Osteoblast (primary cell): ENCODE data around the gene AKAP12. TPM values are rescaled to one million over a fixed set of nuclear protein-coding genes. Genes with fewer than 3 reads are reported as not detected.

Source experiments
- DNase-seq: peaks from one replicate; pipeline ENCODE4 v3.0.0; 2011; ENCODE audit warnings: low spot score, mixed read lengths; ENCODE audit not compliant: insufficient read length; ENCODE audit errors: missing footprints
- H2AFZ ChIP-seq: 2 replicates; pipeline ENCODE4 v1.6.0; 2011; ENCODE audit warnings: mild to moderate bottlenecking, low read length
- H3K27ac ChIP-seq: 2 replicates; pipeline ENCODE4 v1.5.1; 2011; ENCODE audit warnings: mild to moderate bottlenecking, low read depth, low read length, moderate library complexity
- H3K27me3 ChIP-seq: 2 replicates; pipeline ENCODE4 v1.6.0; 2012; ENCODE audit warnings: mild to moderate bottlenecking, control low read depth, inconsistent platforms, low read length, moderate library complexity; ENCODE audit not compliant: insufficient read depth
- H3K36me3 ChIP-seq: 2 replicates; pipeline ENCODE4 v1.5.1; 2011; ENCODE audit warnings: mild to moderate bottlenecking, low read length, control low read depth, moderate library complexity; ENCODE audit not compliant: insufficient read depth
- H3K4me1 ChIP-seq: 2 replicates; pipeline ENCODE4 v1.5.1; 2011; ENCODE audit warnings: mild to moderate bottlenecking, low read length, control low read depth, moderate library complexity; ENCODE audit not compliant: insufficient read depth
- H3K4me2 ChIP-seq: 2 replicates; pipeline ENCODE4 v1.6.0; 2011; ENCODE audit warnings: mild to moderate bottlenecking, low read length; ENCODE audit not compliant: insufficient read depth
- H3K4me3 ChIP-seq: fragments of 200-600 bp; sonication (generic); 3 replicates; pipeline ENCODE4 v1.5.1; 2012; ENCODE audit warnings: mild to moderate bottlenecking, low read length, inconsistent platforms; ENCODE audit not compliant: insufficient read depth
- H3K79me2 ChIP-seq: 2 replicates; pipeline ENCODE4 v1.6.0; 2012; ENCODE audit warnings: mild to moderate bottlenecking, low read length, control low read depth, inconsistent platforms; ENCODE audit not compliant: insufficient read depth
- H3K9me3 ChIP-seq: 2 replicates; pipeline ENCODE4 v1.5.1; 2011; ENCODE audit warnings: low read depth, low read length, control low read depth
- H4K20me1 ChIP-seq: 2 replicates; pipeline ENCODE4 v1.6.0; 2012; ENCODE audit warnings: mild to moderate bottlenecking, low read length, control low read depth; ENCODE audit not compliant: insufficient read depth
- total RNA-seq: library from RNA; depleted of rRNA; stranded (reverse); fragments of >200 nt; gene quantifications from 2 replicates; pipeline ENCODE4 v1.2.3, GENCODE V29; 2012
- TF ChIP-seq, protein P1 (sequence below): IDR thresholded peaks from 2 replicates; pipeline ENCODE4 v1.5.1; 2011; ENCODE audit warnings: mild to moderate bottlenecking, low read depth, low read length, moderate library complexity; ENCODE audit errors: extremely low read depth

Gene AKAP12
- total RNA-seq, 1 donor, result 67.3 TPM

DNA sequence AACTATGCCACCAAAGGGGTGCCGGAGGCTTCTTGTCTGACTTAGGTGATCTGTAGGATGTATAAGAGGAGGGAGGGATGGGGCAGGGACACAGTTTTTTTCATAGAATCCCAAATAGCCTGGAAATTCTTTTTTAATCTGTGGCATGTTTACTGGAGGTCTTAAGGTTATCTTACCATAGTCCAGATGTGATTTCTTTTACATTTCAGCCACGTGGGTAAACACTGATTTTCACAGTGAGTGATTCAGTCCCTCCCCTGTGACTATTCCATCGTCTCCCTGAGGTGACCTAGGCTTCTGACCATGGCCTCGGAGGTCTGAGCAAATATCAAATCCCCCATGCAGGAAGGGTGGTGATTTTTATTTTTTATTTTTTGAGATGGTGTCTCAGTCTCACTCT, 67.7 kb downstream of the AKAP12 start:
- TF ChIP-seq, protein P1, sequence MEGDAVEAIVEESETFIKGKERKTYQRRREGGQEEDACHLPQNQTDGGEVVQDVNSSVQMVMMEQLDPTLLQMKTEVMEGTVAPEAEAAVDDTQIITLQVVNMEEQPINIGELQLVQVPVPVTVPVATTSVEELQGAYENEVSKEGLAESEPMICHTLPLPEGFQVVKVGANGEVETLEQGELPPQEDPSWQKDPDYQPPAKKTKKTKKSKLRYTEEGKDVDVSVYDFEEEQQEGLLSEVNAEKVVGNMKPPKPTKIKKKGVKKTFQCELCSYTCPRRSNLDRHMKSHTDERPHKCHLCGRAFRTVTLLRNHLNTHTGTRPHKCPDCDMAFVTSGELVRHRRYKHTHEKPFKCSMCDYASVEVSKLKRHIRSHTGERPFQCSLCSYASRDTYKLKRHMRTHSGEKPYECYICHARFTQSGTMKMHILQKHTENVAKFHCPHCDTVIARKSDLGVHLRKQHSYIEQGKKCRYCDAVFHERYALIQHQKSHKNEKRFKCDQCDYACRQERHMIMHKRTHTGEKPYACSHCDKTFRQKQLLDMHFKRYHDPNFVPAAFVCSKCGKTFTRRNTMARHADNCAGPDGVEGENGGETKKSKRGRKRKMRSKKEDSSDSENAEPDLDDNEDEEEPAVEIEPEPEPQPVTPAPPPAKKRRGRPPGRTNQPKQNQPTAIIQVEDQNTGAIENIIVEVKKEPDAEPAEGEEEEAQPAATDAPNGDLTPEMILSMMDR, result no peak
- no peaks in the 10 kb centered on the region for H3K4me1 ChIP-seq
- H3K36me3 ChIP-seq, result no peaks in the 10 kb centered on the region
- no peak overlapping the region for H3K27ac ChIP-seq
- H3K9me3 ChIP-seq, result no peaks in the 10 kb centered on the region
- no peak overlapping the region for H3K4me2 ChIP-seq
- no peaks in the 10 kb centered on the region for H4K20me1 ChIP-seq
- H3K4me3 ChIP-seq, result no peak overlapping the region
- no peak for DNase-seq
- H2AFZ ChIP-seq, result no peak overlapping the region
- no peaks in the 10 kb centered on the region for H3K27me3 ChIP-seq
- no peaks in the 10 kb centered on the region for H3K79me2 ChIP-seq

DNA sequence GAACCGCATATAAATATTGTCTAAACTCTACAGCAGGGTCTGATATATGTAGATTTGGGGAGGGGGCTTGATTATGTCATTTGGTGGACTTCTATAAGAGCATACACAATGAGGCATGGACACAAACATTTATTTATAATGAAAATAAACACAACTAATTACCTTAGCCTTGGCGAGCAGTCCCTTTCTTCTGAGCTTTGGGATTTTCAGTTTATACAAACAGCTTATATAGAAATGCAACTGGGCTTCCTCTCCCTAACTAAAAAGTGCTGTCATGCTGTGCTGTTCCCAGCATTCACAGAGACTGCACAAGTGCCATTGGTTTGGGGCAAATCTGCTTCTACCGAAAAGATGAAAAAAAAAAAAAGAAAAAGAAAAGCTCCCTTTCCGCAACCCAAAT, 69.9 kb downstream of the AKAP12 start:
- Histone ChIP-seq H3K36me3 (no peaks in the 10 kb centered on the region), H4K20me1 (no peaks in the 10 kb centered on the region), H3K27ac (no peak overlapping the region), H3K27me3 (no peaks in the 10 kb centered on the region), H2AFZ (no peak overlapping the region), H3K4me3 (no peak overlapping the region), H3K4me2 (no peak overlapping the region), H3K79me2 (no peaks in the 10 kb centered on the region), H3K4me1 (no peaks in the 10 kb centered on the region), H3K9me3 (no peaks in the 10 kb centered on the region)
- peak; percentile 9 for DNase-seq
- TF ChIP-seq, protein P1, result no peak

DNA sequence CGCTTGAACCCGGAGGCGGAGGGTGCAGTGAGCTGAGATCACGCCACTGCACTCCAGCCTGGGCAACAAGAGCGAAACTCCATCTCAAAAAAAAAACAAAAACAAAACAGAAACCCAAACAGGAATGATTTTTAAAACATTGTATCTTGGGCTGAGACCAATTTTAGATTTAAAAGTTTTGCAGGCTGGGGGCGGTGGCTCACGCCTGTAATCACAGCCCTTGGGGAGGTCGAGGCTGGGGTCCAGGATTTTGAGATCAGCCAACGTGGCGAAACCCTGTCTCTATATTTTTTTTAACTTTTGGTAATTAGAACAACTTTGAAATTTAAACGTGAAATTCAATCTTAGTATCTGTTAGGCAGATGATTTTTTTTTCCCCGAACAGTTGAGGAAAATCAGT, 70.5 kb downstream of the AKAP12 start:
- H3K4me3 ChIP-seq, result no peak overlapping the region
- no peaks in the 10 kb centered on the region for H3K9me3 ChIP-seq
- H3K27ac ChIP-seq, result no peak overlapping the region
- TF ChIP-seq, protein P1, result no peak
- no peaks in the 10 kb centered on the region for H3K36me3 ChIP-seq
- H3K27me3 ChIP-seq, result no peaks in the 10 kb centered on the region
- DNase-seq, result no peak
- H2AFZ ChIP-seq, result no peak overlapping the region
- no peaks in the 10 kb centered on the region for H3K4me1 ChIP-seq
- H3K4me2 ChIP-seq, result no peak overlapping the region
- H4K20me1 ChIP-seq, result no peaks in the 10 kb centered on the region
- H3K79me2 ChIP-seq, result no peaks in the 10 kb centered on the region

DNA sequence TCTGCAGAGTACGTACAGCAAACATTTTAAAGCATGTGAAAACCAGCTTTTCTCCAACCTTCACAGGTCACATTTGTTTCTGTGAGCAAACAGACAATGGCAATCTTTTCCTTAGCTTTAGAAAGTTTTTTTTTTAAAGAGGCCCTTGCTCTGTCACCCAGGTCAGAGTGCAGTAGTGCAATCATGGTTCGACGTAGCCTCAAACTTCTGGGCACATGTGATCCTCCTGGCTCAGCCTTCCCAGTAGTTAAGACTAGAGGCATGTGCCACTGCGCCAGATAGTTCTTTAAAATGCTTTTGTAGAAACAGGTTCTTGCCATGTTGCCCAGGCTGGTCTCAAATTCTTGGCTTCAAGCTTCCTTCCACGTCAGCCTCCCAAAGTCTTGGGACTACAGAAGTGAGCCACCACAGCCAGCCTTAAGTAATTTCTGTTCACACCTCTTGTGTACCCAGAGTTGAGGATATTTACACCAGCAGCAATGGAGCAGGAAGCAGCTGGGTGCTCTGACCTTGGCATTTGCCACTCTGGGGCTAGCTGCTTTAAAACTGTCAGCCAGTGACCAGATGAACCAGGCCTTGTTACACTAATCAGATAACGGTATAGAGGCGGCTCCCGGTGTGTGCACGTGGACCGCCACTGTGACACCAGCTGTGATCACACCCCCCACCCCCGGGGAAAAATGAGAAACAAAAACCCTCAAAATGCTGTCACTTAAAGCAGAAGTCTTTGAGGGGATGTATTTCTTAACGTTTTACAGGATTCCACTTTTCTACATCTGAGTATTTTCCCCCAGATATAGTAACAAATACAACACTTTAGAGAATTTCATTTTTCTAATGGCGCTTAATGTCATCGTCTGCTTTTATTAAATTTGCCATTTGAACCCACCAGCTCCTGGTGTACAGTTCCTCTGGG, 71.3 kb downstream of the AKAP12 start:
- Histone ChIP-seq H3K9me3 (no peaks in the 10 kb centered on the region), H3K27me3 (no peaks in the 10 kb centered on the region), H3K4me2 (no peak overlapping the region), H3K27ac (no peak overlapping the region), H3K79me2 (no peaks in the 10 kb centered on the region), H4K20me1 (no peaks in the 10 kb centered on the region), H2AFZ (no peak overlapping the region), H3K4me3 (no peak overlapping the region), H3K4me1 (no peaks in the 10 kb centered on the region), H3K36me3 (no peaks in the 10 kb centered on the region)
- DNase-seq, result no peak
- TF ChIP-seq, protein P1, result no peak
